Fibroblast of mammary gland (primary cell): ENCODE data around the gene MESD.

Experiments used
- DNase-seq: peaks from one replicate; pipeline ENCODE4 v3.0.0-alpha.2; 2010; ENCODE audit warnings: low read depth
- H3K4me3 ChIP-seq: 2 replicates; pipeline ENCODE4 v1.5.1; 2011; ENCODE audit warnings: low read depth, mild to moderate bottlenecking, low read length, moderate library complexity; ENCODE audit not compliant: control insufficient read depth
- CTCF ChIP-seq: conservative IDR thresholded peaks from 2 replicates; pipeline ENCODE4 v1.5.1; 2011; ENCODE audit warnings: low read depth, low read length, inconsistent platforms; ENCODE audit not compliant: control insufficient read depth, insufficient read depth

The MESD gene

GRCh38 chr15:80942266-80942665 lies 47.4 kb downstream of the MESD start:
- H3K4me3 ChIP-seq, result no peak overlapping the region
- no peak for DNase-seq
- no peak for TF ChIP-seq CTCF

- TF ChIP-seq CTCF, result no peak
- no peak for DNase-seq
- no peak overlapping the region for H3K4me3 ChIP-seq
Measured at GRCh38 chr15:80940851-80941250, 48.8 kb downstream of the MESD start.

DNA sequence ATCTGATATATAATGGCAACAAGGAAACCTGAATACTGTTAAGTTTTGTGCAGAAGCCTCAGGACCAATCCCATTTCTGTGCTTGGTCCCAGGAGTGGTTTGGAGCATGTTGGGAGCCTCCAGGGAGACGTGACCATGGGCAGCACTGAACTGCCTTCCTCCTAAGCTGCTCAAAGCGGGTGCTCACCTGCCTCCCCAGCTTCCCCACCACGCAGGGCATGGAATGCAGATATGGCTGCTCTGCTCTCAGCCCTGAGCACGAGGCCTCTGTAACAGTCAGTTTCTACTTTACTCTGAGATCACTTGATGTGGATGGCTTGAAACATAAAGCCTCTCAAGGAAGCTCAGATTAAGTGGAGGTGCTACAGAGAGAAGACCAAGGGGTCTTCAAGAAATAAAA lies 49.3 kb downstream of the MESD start:
- no peak for TF ChIP-seq CTCF

GRCh38 chr15:80939216-80939615 lies 50.4 kb downstream of the MESD start:
- TF ChIP-seq CTCF, result no peak
- DNase-seq, result no peak
- H3K4me3 ChIP-seq, result no peak overlapping the region

More for the DNA sequence above, 49.3 kb downstream of the MESD start:
- DNase-seq, result no peak
- H3K4me3 ChIP-seq, result no peak overlapping the region

GRCh38 chr15:80937718-80938117 lies 51.9 kb downstream of the MESD start:
- DNase-seq, result no peak
- H3K4me3 ChIP-seq, result no peak overlapping the region
- no peak for TF ChIP-seq CTCF

GRCh38 chr15:80936288-80937078 lies 53.1 kb downstream of the MESD start:
- no peak overlapping the region for H3K4me3 ChIP-seq
- DNase-seq, result no peak
- no peak for TF ChIP-seq CTCF
